Fibroblast of the aortic adventitia (primary cell): ENCODE measurements around the gene TTN. TPM values are rescaled to one million over a fixed set of nuclear protein-coding genes. Genes with fewer than 3 reads are reported as not detected.
A peak's percentile ranks its signal among the peaks of the same experiment; 100 is the strongest.

Experiments
- DNase-seq: peaks from one replicate; pipeline ENCODE4 v3.0.0-alpha.2; 2010; ENCODE audit warnings: low read depth
- H3K4me3 ChIP-seq: 2 replicates; pipeline ENCODE4 v1.5.1; 2011; ENCODE audit warnings: low read depth, mild to moderate bottlenecking, control low read depth, low read length, moderate library complexity
- total RNA-seq: library from RNA; depleted of rRNA; stranded (reverse); fragments of >200 nt; gene quantifications from 2 replicates; pipeline ENCODE4 v1.2.3, GENCODE V29; 2012; ENCODE audit warnings: low replicate concordance
- TF ChIP-seq, protein P1 (sequence below): IDR thresholded peaks from 2 replicates; pipeline ENCODE4 v1.5.1; 2011; ENCODE audit warnings: mild to moderate bottlenecking, low read length, control low read depth, inconsistent platforms; ENCODE audit not compliant: insufficient read depth

TTN gene
- total RNA-seq, 1 donor, result 5.5 TPM

DNA sequence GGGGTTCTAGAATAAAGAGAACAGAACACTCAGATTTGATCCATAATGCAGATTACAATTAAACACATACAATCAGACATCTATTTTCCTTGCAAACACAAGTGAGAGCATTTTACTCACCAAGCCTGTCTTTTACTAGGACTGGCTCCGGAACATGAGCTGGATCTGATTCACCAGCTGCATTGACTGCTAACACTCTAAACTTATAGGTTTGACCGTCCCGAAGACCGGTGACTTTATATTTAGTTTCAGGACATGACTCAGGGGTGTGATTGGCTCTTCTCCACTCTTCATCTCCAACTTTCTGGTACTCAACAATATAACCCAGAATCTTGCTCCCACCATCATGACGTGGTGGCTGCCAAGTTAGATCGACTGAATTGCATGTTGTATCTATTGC is 214.6 kb downstream of the TTN start:
- TF ChIP-seq, protein P1, sequence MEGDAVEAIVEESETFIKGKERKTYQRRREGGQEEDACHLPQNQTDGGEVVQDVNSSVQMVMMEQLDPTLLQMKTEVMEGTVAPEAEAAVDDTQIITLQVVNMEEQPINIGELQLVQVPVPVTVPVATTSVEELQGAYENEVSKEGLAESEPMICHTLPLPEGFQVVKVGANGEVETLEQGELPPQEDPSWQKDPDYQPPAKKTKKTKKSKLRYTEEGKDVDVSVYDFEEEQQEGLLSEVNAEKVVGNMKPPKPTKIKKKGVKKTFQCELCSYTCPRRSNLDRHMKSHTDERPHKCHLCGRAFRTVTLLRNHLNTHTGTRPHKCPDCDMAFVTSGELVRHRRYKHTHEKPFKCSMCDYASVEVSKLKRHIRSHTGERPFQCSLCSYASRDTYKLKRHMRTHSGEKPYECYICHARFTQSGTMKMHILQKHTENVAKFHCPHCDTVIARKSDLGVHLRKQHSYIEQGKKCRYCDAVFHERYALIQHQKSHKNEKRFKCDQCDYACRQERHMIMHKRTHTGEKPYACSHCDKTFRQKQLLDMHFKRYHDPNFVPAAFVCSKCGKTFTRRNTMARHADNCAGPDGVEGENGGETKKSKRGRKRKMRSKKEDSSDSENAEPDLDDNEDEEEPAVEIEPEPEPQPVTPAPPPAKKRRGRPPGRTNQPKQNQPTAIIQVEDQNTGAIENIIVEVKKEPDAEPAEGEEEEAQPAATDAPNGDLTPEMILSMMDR, result no peak
- no peak for DNase-seq
- H3K4me3 ChIP-seq, result no peak overlapping the region

DNA sequence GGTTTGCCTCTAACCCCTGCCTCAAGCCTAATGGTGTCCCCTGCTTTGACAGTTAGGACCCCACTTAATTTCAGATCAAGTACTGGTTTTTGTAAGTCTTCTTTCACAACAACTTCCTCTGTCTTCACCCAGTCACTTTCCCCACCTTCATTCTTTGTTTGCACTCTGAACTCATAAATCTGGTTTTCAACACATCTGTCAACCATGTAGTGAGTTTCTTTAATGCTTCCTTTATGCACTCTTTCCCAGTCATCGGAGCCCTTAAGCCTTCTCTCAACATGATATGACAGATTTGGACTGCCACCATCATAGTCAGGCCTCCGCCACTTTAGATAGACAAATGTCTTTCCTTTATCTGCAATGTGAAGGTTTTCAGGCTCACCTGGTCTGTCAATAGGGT is 217.9 kb downstream of the TTN start:
- TF ChIP-seq, protein P1, result no peak
- no peak overlapping the region for H3K4me3 ChIP-seq
- DNase-seq, result no peak

GRCh38 chr2:178584666-178585065 is 222.6 kb downstream of the TTN start:
- no peak for DNase-seq

GRCh38 chr2:178579006-178579405 is 228.2 kb downstream of the TTN start:
- no peak overlapping the region for H3K4me3 ChIP-seq
- TF ChIP-seq, protein P1, result no peak
- DNase-seq, result peak; percentile 20

More at GRCh38 chr2:178584666-178585065, 222.6 kb downstream of the TTN start:
- TF ChIP-seq, protein P1, result no peak
- H3K4me3 ChIP-seq, result no peak overlapping the region

- no peak overlapping the region for H3K4me3 ChIP-seq
- TF ChIP-seq, protein P1, result no peak
- DNase-seq, result no peak
Measured at GRCh38 chr2:178574789-178575188, 232.4 kb downstream of the TTN start.

DNA sequence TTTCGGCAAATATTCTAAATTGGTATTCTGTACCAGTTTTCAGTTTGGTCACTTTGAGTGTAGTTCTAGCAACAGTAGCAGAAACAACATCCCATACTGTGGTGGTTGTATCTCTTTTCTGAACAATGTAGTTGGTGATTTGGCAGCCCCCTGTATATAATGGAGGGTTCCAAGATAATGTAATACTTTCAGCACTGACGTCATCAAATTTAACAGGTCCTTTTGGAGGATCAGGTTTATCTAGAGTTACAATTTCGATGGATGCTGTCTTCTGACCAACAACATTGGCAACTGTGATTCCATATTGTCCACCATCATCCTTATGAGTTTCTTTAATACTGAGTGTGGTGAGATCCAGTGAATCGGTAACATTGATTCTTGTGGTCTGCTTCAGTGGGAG is 239.0 kb downstream of the TTN start:
- no peak for DNase-seq

DNA sequence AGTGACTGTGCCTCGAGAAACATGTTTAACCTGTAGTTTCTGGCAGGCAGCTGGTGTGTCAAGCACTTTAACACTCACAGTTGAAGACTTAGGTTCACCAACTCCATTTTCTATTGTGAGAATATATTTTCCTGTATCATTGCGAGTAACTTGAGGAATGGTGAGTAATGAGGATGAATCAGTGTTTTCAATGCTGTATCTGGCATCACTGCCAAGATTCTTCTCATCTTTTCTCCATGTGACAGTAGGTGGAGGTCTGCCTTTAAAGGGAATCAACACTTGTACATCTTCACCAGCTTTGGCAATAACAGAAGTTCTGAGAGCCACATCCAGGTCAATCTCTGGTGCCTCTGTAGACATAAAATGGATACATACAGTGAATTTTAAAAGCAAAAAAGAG is 254.2 kb downstream of the TTN start:
- TF ChIP-seq, protein P1, result no peak

More for the DNA sequence above, 239.0 kb downstream of the TTN start:
- TF ChIP-seq, protein P1, result no peak
- H3K4me3 ChIP-seq, result no peak overlapping the region

More for the DNA sequence above, 254.2 kb downstream of the TTN start:
- H3K4me3 ChIP-seq, result no peak overlapping the region
- DNase-seq, result peak; percentile 80
